Measurements from ENCODE around the gene C8A.

C8A gene

DNA sequence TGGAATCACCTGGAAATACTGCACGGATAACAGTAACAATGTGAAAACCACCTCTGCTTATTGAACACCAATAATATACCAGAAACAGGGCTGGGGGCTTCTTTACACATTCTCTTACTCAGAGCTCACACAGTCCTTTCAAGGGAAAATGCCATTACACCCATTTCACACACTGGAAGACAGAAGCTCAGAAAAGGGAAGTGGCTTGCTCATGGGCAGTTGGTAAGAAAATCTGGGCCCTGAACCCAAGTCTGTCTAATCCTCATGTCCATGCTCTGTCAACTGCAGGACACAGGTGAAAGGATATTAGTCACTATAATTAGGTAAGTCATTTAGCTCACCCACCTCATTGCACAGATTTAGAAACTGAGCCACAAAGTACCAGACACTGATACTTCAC is 18.6 kb downstream of the C8A start:
- no peak overlapping the region for H3K4me3 ChIP-seq (ENCODE audit: low read depth, low read length)
- TF ChIP-seq, protein P1, sequence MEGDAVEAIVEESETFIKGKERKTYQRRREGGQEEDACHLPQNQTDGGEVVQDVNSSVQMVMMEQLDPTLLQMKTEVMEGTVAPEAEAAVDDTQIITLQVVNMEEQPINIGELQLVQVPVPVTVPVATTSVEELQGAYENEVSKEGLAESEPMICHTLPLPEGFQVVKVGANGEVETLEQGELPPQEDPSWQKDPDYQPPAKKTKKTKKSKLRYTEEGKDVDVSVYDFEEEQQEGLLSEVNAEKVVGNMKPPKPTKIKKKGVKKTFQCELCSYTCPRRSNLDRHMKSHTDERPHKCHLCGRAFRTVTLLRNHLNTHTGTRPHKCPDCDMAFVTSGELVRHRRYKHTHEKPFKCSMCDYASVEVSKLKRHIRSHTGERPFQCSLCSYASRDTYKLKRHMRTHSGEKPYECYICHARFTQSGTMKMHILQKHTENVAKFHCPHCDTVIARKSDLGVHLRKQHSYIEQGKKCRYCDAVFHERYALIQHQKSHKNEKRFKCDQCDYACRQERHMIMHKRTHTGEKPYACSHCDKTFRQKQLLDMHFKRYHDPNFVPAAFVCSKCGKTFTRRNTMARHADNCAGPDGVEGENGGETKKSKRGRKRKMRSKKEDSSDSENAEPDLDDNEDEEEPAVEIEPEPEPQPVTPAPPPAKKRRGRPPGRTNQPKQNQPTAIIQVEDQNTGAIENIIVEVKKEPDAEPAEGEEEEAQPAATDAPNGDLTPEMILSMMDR (IDR thresholded peaks at IDR 0.05; ENCODE audit: low read depth, low read length), result no peak
- TF ChIP-seq MYC (IDR thresholded peaks at IDR 0.05; ENCODE audit: low read depth, low read length) (no peak), POLR2A (IDR thresholded peaks at IDR 0.05; ENCODE audit: extremely low read depth, insufficient read length) (no peak)
- TF ChIP-seq, protein P2, sequence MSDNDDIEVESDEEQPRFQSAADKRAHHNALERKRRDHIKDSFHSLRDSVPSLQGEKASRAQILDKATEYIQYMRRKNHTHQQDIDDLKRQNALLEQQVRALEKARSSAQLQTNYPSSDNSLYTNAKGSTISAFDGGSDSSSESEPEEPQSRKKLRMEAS (IDR thresholded peaks at IDR 0.05; ENCODE audit: low read depth, low read length), result no peak
- DNase-seq (ENCODE audit: low read depth), result no peak

GRCh38 chr1:56874689-56875088 is 20.1 kb downstream of the C8A start:
- no peak overlapping the region for H3K4me3 ChIP-seq (ENCODE audit: low read depth, low read length)
- no peak for DNase-seq (ENCODE audit: low read depth)
- no peak for TF ChIP-seq POLR2A (IDR thresholded peaks at IDR 0.05; ENCODE audit: extremely low read depth, insufficient read length)
- TF ChIP-seq, protein P2 (IDR thresholded peaks at IDR 0.05; ENCODE audit: low read depth, low read length), result no peak
- no peak for TF ChIP-seq MYC (IDR thresholded peaks at IDR 0.05; ENCODE audit: low read depth, low read length)
- TF ChIP-seq, protein P1 (IDR thresholded peaks at IDR 0.05; ENCODE audit: low read depth, low read length), result no peak

DNA sequence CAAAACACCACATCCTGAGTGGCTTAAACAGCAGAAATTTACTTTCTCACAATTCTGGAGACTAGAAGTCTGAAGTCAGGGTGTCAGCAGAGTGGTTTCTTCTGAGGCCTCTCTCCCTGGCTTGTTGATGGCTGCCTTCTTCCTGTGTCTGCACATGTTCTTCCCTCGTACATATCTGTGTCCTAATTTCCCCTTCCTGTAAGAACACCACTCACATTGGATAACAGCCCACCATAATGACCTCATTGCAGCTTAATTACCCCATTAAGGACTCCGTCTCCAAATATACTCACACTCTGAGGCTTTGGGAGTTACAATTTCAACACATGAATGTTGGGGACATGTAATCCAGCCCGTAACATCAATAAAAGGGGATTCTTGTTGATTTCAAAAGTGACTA is 23.4 kb downstream of the C8A start:
- H3K4me3 ChIP-seq (ENCODE audit: low read depth, low read length), result no peak overlapping the region
- TF ChIP-seq, protein P1 (IDR thresholded peaks at IDR 0.05; ENCODE audit: low read depth, low read length), result no peak
- no peak for TF ChIP-seq POLR2A (IDR thresholded peaks at IDR 0.05; ENCODE audit: extremely low read depth, insufficient read length)
- TF ChIP-seq, protein P2 (IDR thresholded peaks at IDR 0.05; ENCODE audit: low read depth, low read length), result no peak
- no peak for TF ChIP-seq MYC (IDR thresholded peaks at IDR 0.05; ENCODE audit: low read depth, low read length)
- no peak for DNase-seq (ENCODE audit: low read depth)

GRCh38 chr1:56880774-56881173 is 26.2 kb downstream of the C8A start:
- DNase-seq (ENCODE audit: low read depth), result no peak
- no peak for TF ChIP-seq POLR2A (IDR thresholded peaks at IDR 0.05; ENCODE audit: extremely low read depth, insufficient read length)

DNA sequence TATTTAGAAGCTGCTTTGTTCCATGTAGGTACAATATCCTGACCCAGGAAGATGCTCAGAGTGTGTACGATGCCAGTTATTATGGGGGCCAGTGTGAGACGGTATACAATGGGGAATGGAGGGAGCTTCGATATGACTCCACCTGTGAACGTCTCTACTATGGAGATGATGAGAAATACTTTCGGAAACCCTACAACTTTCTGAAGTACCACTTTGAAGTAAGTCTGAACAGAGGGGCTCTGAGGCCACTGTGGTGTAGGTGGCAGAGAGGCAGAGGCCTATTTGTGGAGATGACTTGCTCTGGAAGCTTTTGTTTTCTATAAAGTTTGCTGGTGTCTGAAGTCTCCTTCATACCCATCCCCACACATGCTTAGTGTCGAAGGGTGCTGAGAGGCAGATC is 26.8 kb downstream of the C8A start:
- H3K4me3 ChIP-seq (ENCODE audit: low read depth, low read length), result no peak overlapping the region
- DNase-seq (ENCODE audit: low read depth), result no peak
- TF ChIP-seq POLR2A (IDR thresholded peaks at IDR 0.05; ENCODE audit: extremely low read depth, insufficient read length) (no peak), MYC (IDR thresholded peaks at IDR 0.05; ENCODE audit: low read depth, low read length) (no peak)
- TF ChIP-seq, protein P1 (IDR thresholded peaks at IDR 0.05; ENCODE audit: low read depth, low read length), result no peak
- TF ChIP-seq, protein P2 (IDR thresholded peaks at IDR 0.05; ENCODE audit: low read depth, low read length), result no peak

More at GRCh38 chr1:56880774-56881173, 26.2 kb downstream of the C8A start:
- no peak overlapping the region for H3K4me3 ChIP-seq (ENCODE audit: low read depth, low read length)

DNA sequence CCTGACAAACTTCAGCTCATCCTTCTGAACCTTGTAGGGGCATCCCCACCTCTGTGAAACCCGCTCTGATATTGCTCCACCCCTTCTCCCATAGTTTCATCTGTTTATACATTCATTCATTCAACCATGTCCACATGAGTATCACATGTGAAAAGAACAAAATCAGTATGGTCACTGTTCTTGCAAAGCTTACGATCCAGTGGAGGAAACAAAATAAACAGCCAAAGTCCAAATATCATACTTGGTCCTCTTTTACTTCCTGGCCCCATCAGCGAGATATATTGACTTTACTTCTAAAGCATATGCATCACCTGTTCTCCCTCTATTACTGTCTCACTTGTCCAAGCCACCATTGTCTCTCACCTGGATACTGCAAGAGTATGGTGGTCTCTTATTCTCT is 35.6 kb downstream of the C8A start:
- TF ChIP-seq MYC (IDR thresholded peaks at IDR 0.05; ENCODE audit: low read depth, low read length) (no peak), POLR2A (IDR thresholded peaks at IDR 0.05; ENCODE audit: extremely low read depth, insufficient read length) (no peak)
- TF ChIP-seq, protein P1 (IDR thresholded peaks at IDR 0.05; ENCODE audit: low read depth, low read length), result no peak
- TF ChIP-seq, protein P2 (IDR thresholded peaks at IDR 0.05; ENCODE audit: low read depth, low read length), result no peak
- no peak for DNase-seq (ENCODE audit: low read depth)
- H3K4me3 ChIP-seq (ENCODE audit: low read depth, low read length), result no peak overlapping the region
